ENCODE measurements around the gene PDGFB.

PDGFB gene

DNA sequence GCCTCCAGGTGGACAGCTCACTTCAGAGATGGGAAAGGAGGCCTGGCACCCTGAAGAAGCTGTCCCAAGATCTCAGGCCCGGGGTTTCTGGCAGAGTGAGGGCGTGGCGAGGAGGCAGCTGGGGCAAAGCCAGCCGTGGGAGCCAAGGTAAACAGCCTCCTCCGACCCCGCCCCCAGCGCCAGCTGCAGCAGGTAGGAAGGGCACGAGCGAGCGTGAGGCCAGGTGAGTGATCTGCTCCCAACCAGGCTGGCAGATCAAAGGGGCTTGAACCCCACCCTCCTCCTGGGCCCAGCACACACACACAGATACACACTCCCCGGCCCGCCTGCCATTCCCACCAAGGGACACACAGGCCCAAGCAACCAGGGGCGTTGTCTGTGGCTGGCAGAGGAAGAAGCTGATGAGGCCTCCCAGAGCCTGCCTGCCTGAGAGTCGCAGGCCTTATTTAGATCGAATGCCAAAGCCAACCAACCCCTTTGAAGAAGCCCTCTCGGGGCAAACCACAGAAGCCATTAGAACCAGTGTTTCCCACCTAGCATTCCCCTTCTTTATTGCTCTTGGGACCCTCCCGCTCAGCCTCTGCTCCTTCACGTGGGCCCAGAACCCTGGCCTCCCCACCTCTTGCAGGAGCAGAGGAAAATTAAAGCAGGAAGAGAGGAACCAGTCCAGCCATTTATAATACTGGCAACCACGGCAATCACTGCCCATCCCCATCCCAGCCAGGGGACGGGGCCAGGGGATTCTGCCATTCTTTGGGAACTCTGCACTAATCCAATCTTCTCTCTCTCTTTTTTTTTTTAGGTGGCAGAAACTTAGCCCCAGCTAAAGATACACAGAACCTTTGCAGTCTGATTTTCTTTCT lies 5.0 kb downstream of the PDGFB start:
- TF ChIP-seq, protein P1, sequence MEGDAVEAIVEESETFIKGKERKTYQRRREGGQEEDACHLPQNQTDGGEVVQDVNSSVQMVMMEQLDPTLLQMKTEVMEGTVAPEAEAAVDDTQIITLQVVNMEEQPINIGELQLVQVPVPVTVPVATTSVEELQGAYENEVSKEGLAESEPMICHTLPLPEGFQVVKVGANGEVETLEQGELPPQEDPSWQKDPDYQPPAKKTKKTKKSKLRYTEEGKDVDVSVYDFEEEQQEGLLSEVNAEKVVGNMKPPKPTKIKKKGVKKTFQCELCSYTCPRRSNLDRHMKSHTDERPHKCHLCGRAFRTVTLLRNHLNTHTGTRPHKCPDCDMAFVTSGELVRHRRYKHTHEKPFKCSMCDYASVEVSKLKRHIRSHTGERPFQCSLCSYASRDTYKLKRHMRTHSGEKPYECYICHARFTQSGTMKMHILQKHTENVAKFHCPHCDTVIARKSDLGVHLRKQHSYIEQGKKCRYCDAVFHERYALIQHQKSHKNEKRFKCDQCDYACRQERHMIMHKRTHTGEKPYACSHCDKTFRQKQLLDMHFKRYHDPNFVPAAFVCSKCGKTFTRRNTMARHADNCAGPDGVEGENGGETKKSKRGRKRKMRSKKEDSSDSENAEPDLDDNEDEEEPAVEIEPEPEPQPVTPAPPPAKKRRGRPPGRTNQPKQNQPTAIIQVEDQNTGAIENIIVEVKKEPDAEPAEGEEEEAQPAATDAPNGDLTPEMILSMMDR (IDR thresholded peaks at IDR 0.05) = no peak

DNA sequence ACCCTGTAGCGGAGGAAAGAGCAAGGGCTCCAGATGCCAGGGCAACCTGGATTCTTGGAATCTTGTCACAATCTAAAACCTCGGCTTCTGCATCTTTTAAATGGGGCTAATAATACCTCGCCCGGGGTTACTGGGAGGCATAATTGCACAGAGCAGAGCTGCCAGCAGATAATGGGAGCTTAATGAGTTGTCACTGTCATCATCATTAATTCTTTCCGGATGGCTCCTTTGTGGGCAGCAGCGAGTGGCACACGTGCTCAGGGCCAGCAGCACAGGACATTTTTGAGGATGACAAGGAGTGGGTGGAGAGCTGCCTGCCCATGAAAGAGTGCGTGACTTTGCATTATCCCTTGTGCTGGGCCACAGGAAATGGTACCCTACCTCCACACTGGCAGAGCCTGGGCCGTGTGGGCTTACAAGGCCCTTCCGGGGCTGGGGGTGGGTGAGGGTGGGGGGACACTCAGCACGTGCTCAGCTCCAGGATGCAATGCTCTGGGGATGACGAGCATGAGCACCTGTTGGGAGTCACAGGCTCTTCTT lies 5.7 kb downstream of the PDGFB start:
- TF ChIP-seq, protein P1 (IDR thresholded peaks at IDR 0.05) = no peak

DNA sequence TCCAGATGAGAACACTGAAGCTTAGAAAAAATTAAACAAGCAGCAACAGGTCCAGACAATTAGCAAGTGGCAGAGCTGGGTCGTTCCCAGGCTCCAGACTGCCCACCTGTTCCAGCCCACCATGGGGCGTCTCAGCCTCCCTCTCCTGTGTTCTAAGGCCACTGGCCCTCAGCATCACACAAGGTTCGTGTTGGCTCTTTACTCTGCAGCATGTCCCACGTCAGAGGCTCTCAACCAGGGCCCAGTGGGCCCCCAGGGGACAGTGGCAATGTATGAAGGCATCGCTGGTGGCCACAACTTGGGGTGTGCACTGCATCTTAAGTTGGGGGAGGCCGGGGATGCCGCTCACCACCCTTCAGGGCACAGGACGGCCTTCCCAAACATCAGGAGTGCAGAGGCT lies 6.2 kb downstream of the PDGFB start:
- TF ChIP-seq, protein P1 (IDR thresholded peaks at IDR 0.05) = no peak

DNA sequence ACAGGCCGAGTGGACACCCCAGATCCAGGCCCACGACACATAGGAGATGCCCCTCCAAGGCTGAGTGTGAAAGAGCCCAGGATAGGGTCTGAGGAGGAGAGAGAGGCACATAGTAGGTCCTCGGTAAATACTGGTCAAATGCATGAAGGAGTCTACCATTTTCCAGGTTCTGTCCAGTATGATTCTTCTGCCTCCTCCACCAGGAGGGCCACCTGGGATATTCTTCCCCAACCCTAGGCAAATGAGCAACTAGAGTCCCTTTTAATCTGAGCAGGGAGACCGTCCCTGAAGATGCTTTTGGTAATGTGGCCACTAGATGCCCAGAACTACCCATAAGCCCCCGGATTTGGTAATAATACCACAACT lies 6.7 kb downstream of the PDGFB start:
- TF ChIP-seq, protein P1 (IDR thresholded peaks at IDR 0.05) = no peak

DNA sequence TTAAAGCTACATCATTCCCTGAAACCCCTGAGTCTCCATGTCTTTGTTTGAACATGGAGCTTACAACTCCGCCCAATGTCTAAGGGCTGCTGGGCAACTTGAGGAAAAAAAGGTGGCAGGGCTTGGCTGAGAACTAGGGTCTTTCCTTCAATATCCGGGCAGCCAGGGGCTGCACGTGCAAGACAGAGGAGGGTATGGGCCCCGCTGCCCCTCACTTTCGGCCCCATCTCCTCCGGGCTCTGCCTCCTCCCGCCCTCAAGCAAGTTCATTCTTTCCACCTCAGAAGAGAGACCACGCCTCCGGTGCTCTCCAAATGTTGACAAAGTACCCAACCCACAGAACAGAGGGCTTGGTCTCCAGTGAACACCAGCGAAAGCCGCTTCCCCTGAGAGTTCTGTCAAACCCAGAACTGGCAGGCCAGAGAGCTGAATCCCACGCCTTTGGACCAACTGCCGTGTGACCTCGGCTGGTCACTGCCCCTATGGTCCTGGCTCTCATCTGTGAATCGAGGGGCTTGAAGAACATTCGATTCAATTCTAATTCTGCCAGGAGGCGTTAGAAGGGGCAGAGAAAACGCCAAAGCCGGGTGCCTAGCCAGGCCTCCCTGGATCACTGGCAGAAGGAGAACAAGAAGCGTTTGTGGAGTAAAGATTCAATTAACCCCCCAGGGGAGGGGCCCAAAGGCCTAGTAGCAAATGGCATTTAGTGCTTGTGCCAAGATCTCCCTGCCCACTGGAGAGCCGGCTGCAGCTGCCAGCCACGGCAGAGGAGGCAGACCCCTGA lies 7.3 kb downstream of the PDGFB start:
- TF ChIP-seq, protein P1 (IDR thresholded peaks at IDR 0.05) = no peak

DNA sequence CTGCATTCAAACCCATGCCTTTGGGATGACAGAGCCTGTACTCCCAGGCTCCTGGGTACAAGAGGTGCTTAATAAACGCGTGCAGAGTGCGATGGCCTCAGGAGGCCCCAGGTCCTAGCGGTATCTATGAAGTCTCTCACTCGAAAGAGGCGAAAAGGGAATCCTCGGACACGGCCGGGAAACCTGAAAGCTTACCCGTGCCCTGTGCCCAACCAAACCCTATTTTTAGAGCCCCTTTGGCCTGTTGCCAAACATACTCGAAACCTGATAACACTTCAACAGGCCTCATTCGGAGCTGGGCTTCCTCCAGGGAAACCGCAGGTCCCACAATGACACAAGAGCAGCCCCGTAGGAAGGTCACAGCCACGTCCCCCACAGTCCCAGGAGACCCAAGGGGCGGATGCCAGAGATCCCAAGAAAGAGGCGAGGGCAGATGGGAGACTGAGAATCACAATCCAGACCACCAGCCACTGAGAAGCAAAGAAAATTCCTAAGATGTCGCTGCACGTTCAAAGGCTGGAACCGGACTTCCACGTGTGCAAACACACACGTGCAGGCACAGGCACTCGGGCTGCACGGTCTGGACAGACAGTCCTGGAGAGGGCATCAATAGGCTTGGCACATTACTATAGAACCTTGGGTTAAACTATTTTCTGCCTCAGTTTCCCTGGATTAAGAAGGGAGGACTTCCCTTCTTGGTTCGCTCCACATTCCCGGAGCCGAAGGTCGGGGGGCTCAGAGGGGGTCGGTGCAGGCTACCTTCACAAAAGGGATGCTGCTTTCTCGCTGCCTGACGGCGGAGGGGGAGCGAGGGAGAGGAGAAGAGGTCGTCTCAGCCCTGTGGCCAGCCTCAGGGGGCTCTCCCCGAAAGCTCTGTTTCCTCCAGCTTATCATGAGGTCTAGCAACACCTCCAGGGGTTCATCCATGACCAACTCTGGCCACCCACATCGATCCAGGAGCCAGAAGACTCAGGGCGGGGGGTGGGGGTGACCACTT lies 8.2 kb downstream of the PDGFB start:
- TF ChIP-seq, protein P1 (IDR thresholded peaks at IDR 0.05) = no peak
